HUES64 (cell line): Measurements from ENCODE around the gene ADCK1.

Experiments
- H3K27ac ChIP-seq: 2 replicates; pipeline ENCODE4 v1.7.0; 2013; ENCODE audit warnings: low read depth, low read length, inconsistent platforms
- H3K27me3 ChIP-seq: 2 replicates; pipeline ENCODE4 v1.6.1; 2013; ENCODE audit warnings: mild to moderate bottlenecking, low read length; ENCODE audit not compliant: insufficient read depth
- H3K36me3 ChIP-seq: 2 replicates; pipeline ENCODE4 v1.6.1; 2013; ENCODE audit warnings: mild to moderate bottlenecking, low read length; ENCODE audit not compliant: insufficient read depth
- H3K4me1 ChIP-seq: 2 replicates; pipeline ENCODE4 v1.6.1; 2013; ENCODE audit warnings: mild to moderate bottlenecking, low read length, moderate library complexity; ENCODE audit not compliant: insufficient read depth
- H3K4me3 ChIP-seq: 2 replicates; pipeline ENCODE4 v1.5.1; 2013; ENCODE audit warnings: mild to moderate bottlenecking, low read length, moderate library complexity
- H3K9ac ChIP-seq: 2 replicates; pipeline ENCODE4 v1.6.1; 2013; ENCODE audit warnings: mild to moderate bottlenecking, low read depth, low read length
- H3K9me3 ChIP-seq: 2 replicates; pipeline ENCODE4 v1.6.1; 2013; ENCODE audit warnings: low read depth, low read length; ENCODE audit not compliant: insufficient read depth
- WGBS: fragments of 150-250, 120-280 bp; methylation state at CpG from one replicate; pipeline ENCODE4 v1.1.7; 2013; ENCODE audit warnings: missing lambda C conversion rate; 5-methylcytosine and 5-hydroxymethylcytosine counted together

ADCK1 gene

DNA sequence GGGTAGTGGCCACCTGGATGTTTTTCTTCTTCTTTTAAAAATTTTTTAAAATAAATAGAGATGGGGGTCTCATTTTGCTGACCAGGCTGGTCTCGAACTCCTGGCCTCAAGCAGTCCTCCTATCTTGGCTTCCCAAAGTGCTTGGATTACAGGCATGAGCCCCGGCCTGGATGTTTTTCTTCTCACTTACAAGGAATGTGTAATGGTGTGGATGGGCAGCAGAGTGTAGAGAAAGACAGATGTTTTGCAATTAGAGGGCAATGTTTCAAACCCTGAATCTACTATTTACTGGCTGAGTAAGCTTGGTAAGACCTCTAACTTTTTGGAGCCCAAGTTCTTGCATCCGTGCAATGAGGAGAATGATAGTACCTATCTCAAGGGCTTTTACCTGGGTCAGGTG, 48.1 kb downstream of the ADCK1 start:
- WGBS = 92% methylated on average over 3 of the region's 3 CpGs
- Histone ChIP-seq H3K36me3 (no peaks in the 10 kb centered on the region), H3K27ac (no peak overlapping the region), H3K9me3 (no peaks in the 10 kb centered on the region), H3K4me1 (no peaks in the 10 kb centered on the region), H3K27me3 (no peaks in the 10 kb centered on the region), H3K4me3 (no peak overlapping the region), H3K9ac (no peak overlapping the region)

GRCh38 chr14:77849711-77850110, 49.8 kb downstream of the ADCK1 start:
- H3K4me1 ChIP-seq = no peaks in the 10 kb centered on the region
- H3K9me3 ChIP-seq = no peaks in the 10 kb centered on the region
- H3K27ac ChIP-seq = no peak overlapping the region
- WGBS = 79% methylated on average over 1 of the region's 1 CpG
- no peak overlapping the region for H3K4me3 ChIP-seq
- H3K36me3 ChIP-seq = no peaks in the 10 kb centered on the region
- no peaks in the 10 kb centered on the region for H3K27me3 ChIP-seq
- H3K9ac ChIP-seq = no peak overlapping the region

- Histone ChIP-seq H3K4me1 (no peaks in the 10 kb centered on the region), H3K4me3 (no peak overlapping the region), H3K9me3 (no peaks in the 10 kb centered on the region), H3K36me3 (no peaks in the 10 kb centered on the region), H3K9ac (no peak overlapping the region), H3K27me3 (no peaks in the 10 kb centered on the region), H3K27ac (no peak overlapping the region)
These were observed 54.0 kb downstream of the ADCK1 start for GRCh38 chr14:77853919-77854318.

GRCh38 chr14:77856941-77857340, 57.0 kb downstream of the ADCK1 start:
- H3K4me3 ChIP-seq = no peak overlapping the region
- H3K4me1 ChIP-seq = no peaks in the 10 kb centered on the region
- 87% methylated on average over 6 of the region's 6 CpGs for WGBS
- H3K36me3 ChIP-seq = no peaks in the 10 kb centered on the region
- H3K9me3 ChIP-seq = no peaks in the 10 kb centered on the region
- no peaks in the 10 kb centered on the region for H3K27me3 ChIP-seq
- no peak overlapping the region for H3K9ac ChIP-seq
- H3K27ac ChIP-seq = no peak overlapping the region

DNA sequence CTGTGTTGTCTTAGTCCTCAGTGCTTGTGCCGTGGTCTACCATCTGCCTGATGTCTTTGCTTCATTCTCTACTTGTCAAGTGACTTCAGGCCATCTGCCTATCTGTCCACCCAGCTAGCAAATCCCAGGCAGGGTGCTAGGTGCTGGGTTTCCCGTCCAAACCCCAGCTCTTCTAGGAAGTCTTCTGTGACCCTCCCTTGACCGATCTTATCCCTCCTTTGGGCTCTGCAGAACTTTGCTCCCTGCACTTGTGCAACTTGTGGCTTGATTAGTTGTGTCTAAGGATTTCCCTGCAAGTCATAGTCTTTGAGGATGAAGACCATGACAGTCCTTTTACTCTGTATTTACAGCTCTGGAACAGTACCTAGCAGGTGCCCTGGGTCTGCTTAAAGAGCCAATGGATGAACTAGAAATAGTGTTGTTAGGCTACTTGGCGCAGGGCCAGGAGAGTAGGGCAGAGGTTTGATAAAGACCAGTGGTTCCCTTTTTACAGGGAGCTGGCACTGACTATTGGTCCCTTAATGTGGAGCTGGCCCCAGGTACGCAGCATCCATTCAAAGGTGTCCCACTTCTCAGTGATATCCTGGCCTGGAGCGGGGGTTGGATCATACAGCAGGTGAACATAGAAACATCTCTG, 60.1 kb downstream of the ADCK1 start:
- H3K4me1 ChIP-seq = no peaks in the 10 kb centered on the region
- H3K36me3 ChIP-seq = no peaks in the 10 kb centered on the region
- WGBS = 92% methylated on average over 6 of the region's 6 CpGs

DNA sequence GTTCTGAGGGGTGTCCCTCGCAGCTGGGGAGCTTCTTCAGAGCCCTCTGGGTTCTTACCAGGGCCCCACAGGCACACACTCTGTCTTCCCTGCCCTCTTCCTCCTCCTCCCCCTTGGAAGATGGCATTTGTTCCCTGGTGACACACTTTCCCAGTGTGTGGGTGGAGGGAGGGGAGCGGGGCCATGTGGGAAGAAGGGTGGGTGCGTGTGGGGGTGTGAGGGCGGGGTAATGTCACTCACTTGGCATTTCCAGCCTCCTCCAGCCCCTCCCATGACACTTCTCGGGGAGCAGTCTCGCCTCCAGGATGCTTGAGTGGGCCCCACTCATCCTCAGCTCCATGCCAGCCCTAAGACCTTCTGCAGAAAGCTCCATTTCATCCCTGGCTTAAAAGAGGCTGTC, 61.3 kb downstream of the ADCK1 start:
- H3K27me3 ChIP-seq = no peaks in the 10 kb centered on the region
- H3K4me3 ChIP-seq = no peak overlapping the region
- no peak overlapping the region for H3K9ac ChIP-seq
- H3K36me3 ChIP-seq = no peaks in the 10 kb centered on the region
- 92% methylated on average over 5 of the region's 6 CpGs for WGBS
- no peak overlapping the region for H3K27ac ChIP-seq
- H3K9me3 ChIP-seq = no peaks in the 10 kb centered on the region
- no peaks in the 10 kb centered on the region for H3K4me1 ChIP-seq

More for the DNA sequence above, 60.1 kb downstream of the ADCK1 start:
- H3K9ac ChIP-seq = no peak overlapping the region
- no peak overlapping the region for H3K4me3 ChIP-seq
- no peak overlapping the region for H3K27ac ChIP-seq
- H3K9me3 ChIP-seq = no peaks in the 10 kb centered on the region
- H3K27me3 ChIP-seq = no peaks in the 10 kb centered on the region

GRCh38 chr14:77862154-77862786, 62.4 kb downstream of the ADCK1 start:
- WGBS = 64% methylated on average over 11 of the region's 11 CpGs
- Histone ChIP-seq H3K27ac (no peak overlapping the region), H3K9me3 (no peaks in the 10 kb centered on the region), H3K9ac (no peak overlapping the region), H3K27me3 (no peaks in the 10 kb centered on the region), H3K4me1 (no peaks in the 10 kb centered on the region), H3K36me3 (no peaks in the 10 kb centered on the region), H3K4me3 (no peak overlapping the region)

- no peaks in the 10 kb centered on the region for H3K27me3 ChIP-seq
- H3K36me3 ChIP-seq = no peaks in the 10 kb centered on the region
- no peak overlapping the region for H3K9ac ChIP-seq
- H3K4me3 ChIP-seq = no peak overlapping the region
- no peak overlapping the region for H3K27ac ChIP-seq
- no peaks in the 10 kb centered on the region for H3K4me1 ChIP-seq
- WGBS = 84% methylated on average over 6 of the region's 6 CpGs
- no peaks in the 10 kb centered on the region for H3K9me3 ChIP-seq
These were observed 64.2 kb downstream of the ADCK1 start for GRCh38 chr14:77864085-77864484.

GRCh38 chr14:77864580-77864979, 64.7 kb downstream of the ADCK1 start:
- Histone ChIP-seq H3K27me3 (no peaks in the 10 kb centered on the region), H3K36me3 (no peaks in the 10 kb centered on the region), H3K9me3 (no peaks in the 10 kb centered on the region), H3K4me1 (no peaks in the 10 kb centered on the region), H3K4me3 (no peak overlapping the region), H3K27ac (no peak overlapping the region), H3K9ac (no peak overlapping the region)
- WGBS = 93% methylated on average over 1 of the region's 1 CpG

DNA sequence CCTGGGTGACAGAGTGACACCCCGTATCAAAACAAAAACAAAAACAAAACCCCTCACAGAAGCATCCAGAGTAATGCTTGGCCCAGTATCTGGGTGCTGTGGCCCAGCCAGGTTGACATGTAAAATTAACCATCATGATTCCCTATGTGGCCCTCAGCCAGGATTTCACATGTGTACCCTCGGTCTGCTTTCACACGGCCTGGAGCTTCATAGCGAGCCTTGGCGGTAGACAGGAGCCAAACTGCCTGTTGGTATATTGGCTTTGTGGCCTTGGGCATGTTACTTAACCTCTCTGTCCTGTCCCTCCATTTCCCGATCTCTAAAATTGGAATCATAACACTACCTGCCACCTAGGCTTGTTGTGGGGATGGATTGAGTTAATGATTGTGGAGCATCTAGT, 65.5 kb downstream of the ADCK1 start:
- H3K9me3 ChIP-seq = no peaks in the 10 kb centered on the region
- no peak overlapping the region for H3K9ac ChIP-seq
- 95% methylated on average over 5 of the region's 6 CpGs for WGBS
- no peaks in the 10 kb centered on the region for H3K36me3 ChIP-seq
- no peak overlapping the region for H3K27ac ChIP-seq
- no peaks in the 10 kb centered on the region for H3K4me1 ChIP-seq
- H3K27me3 ChIP-seq = no peaks in the 10 kb centered on the region
- no peak overlapping the region for H3K4me3 ChIP-seq

DNA sequence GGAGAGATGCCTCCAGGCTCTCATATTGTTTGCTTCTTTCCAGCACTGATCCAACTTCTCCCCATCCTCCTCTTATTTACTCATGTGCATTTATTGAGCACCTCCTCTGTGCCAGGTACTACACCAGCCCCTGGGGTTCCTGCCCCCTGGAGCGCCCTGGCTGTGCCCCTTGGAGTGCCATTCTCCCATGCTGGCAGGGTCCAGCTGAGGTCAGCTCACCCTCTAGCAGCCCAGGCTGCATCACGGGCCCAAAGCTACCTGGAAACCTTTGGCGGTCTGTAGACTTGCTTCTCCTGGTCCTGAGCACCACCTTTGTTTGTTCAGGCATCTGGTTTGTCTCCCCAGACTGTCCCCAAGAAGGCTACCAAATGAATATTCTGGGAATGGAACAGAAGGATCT, 67.0 kb downstream of the ADCK1 start:
- H3K36me3 ChIP-seq = no peaks in the 10 kb centered on the region
- no peak overlapping the region for H3K4me3 ChIP-seq
- H3K27me3 ChIP-seq = no peaks in the 10 kb centered on the region
- no peak overlapping the region for H3K9ac ChIP-seq
- H3K27ac ChIP-seq = no peak overlapping the region
- WGBS = 94% methylated on average over 3 of the region's 3 CpGs
- H3K9me3 ChIP-seq = no peaks in the 10 kb centered on the region
- no peaks in the 10 kb centered on the region for H3K4me1 ChIP-seq

DNA sequence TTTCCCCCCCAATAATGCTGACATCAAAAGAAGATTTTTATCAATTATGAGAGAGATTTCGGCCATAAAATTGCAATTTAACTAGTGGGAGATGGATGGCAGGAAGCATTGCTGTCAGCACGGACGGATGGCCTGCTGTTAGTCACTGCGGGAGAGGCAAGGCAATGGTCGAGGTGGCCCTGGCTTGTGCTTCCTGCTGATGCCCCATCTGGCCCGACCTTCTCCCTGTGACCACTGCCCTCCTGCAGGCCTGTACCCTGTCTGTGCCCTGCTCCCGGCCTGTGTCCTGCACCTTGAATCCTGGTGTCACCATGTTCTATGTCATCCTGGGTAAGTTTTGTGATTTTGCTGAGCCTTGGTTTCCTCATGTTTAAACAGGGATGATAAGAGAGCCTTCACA, 67.6 kb downstream of the ADCK1 start:
- H3K27me3 ChIP-seq = no peaks in the 10 kb centered on the region
- 91% methylated on average over 7 of the region's 7 CpGs for WGBS
- H3K9me3 ChIP-seq = no peaks in the 10 kb centered on the region
- no peaks in the 10 kb centered on the region for H3K4me1 ChIP-seq
- H3K27ac ChIP-seq = no peak overlapping the region
- H3K36me3 ChIP-seq = no peaks in the 10 kb centered on the region
- H3K4me3 ChIP-seq = no peak overlapping the region
- H3K9ac ChIP-seq = no peak overlapping the region
